ENCODE results near the gene DLX3. TPM values are rescaled to one million over a fixed set of nuclear protein-coding genes. Genes with fewer than 3 reads are reported as not detected.

DLX3 gene
- total RNA-seq, 1 experiment from 2014 or later, result 0.74 TPM

GRCh38 chr17:49968405-49969133 is 26.5 kb downstream of the DLX3 start (continued):
- TF ChIP-seq HMGXB4 (CRISPR knock-in tag; IDR thresholded peaks at IDR 0.05), result no peak
- no peak for TF ChIP-seq ZMAT4 (CRISPR knock-in tag; IDR thresholded peaks at IDR 0.05)
- peak; percentile 78 for TF ChIP-seq ETV6 (CRISPR knock-in tag; IDR thresholded peaks at IDR 0.05)
- TF ChIP-seq TP53 (CRISPR knock-in tag; IDR thresholded peaks at IDR 0.05), result 0 out of 2 replicates have a peak, but pooled peaks have one; percentile 36
- no peak for TF ChIP-seq SMAD3 (CRISPR knock-in tag; IDR thresholded peaks at IDR 0.05; ENCODE audit: borderline replicate concordance)
- peak; percentile 28; the same call in 1 of the 2 replicates for TF ChIP-seq KAT7 (CRISPR knock-in tag; IDR thresholded peaks at IDR 0.05; ENCODE audit: borderline replicate concordance)
- TF ChIP-seq OVOL2 (CRISPR knock-in tag; IDR thresholded peaks at IDR 0.05; ENCODE audit: borderline replicate concordance), result no peak
- TF ChIP-seq SMAD4 (CRISPR knock-in tag; IDR thresholded peaks at IDR 0.05), result no peak
- no peak for TF ChIP-seq CREM (CRISPR knock-in tag; IDR thresholded peaks at IDR 0.05)
- no peak for TF ChIP-seq E2F4 (CRISPR knock-in tag; IDR thresholded peaks at IDR 0.05; ENCODE audit: borderline replicate concordance, low read depth)
- TF ChIP-seq MYBL2 (CRISPR knock-in tag; IDR thresholded peaks at IDR 0.05), result no peak
- TF ChIP-seq ZNF423 (CRISPR knock-in tag; IDR thresholded peaks at IDR 0.05), result 0 out of 2 replicates have a peak, but pooled peaks have one; percentile 25
- peak; percentile 49; the same call in 1 of the 2 replicates for TF ChIP-seq GABPB1 (CRISPR knock-in tag; IDR thresholded peaks at IDR 0.05)
- TF ChIP-seq MXD4 (CRISPR knock-in tag; IDR thresholded peaks at IDR 0.05; ENCODE audit: borderline replicate concordance), result no peak
- TF ChIP-seq AFF4 (CRISPR knock-in tag; IDR thresholded peaks at IDR 0.05; ENCODE audit: borderline replicate concordance), result no peak
- no peak for TF ChIP-seq ZNF121 (CRISPR knock-in tag; IDR thresholded peaks at IDR 0.05)
- no peak for TF ChIP-seq ATF3 (CRISPR knock-in tag; conservative IDR thresholded peaks at IDR 0.05)
- 0 out of 2 replicates have a peak, but pooled peaks have one; percentile 24 for TF ChIP-seq E2F5 (CRISPR knock-in tag; IDR thresholded peaks at IDR 0.05)
- TF ChIP-seq MLX (CRISPR knock-in tag; IDR thresholded peaks at IDR 0.05), result no peak

All from WTC11 (cell line).